GM18526 (cell line): ENCODE measurements around the gene AVL9.

Source experiments
- POLR2A ChIP-seq: IDR thresholded peaks from 3 replicates; pipeline ENCODE4 v1.6.1; 2011; ENCODE audit not compliant: insufficient read length; ENCODE audit errors: extremely low read depth

The AVL9 gene

DNA sequence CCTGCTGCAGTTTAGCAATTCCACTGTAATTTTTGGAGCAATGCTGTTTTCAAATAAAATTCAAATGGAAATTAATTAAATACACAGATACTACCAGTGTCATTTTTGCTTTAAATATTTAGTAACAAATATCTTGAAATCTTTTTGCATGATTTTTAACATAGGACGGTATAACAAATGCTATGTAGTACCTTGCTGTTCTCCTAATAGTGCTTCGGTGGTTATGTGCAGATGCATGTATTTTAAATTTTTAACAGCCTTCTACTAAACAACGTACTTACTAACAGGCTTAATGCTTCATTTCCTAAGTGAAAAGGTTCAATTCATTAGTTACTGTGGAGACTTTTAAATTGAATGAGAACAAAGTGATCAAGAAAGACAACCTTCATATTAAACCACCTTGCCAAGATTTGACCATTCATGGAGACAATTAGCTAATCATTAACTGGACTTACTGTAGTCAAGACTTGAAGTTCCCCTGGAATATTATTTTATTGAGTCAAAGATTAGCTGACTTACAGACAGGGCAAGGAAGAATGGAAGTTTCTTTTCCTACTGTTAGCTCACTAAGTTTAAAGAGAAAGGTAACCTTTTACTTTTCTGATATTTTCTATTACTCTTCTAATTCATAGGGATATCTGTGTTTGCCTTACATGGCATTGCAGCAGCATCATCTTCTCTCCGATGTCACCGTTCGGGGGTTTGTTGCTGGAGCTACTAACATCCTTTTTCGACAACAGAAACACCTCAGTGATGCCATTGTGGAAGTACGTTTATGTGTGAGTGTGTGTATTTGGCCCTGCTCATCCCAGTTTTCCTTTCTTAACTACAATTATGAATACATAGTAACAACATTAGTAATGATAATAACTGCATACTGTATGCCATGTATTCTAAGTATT is 74.3 kb downstream of the AVL9 start:
- no peak for TF ChIP-seq POLR2A

DNA sequence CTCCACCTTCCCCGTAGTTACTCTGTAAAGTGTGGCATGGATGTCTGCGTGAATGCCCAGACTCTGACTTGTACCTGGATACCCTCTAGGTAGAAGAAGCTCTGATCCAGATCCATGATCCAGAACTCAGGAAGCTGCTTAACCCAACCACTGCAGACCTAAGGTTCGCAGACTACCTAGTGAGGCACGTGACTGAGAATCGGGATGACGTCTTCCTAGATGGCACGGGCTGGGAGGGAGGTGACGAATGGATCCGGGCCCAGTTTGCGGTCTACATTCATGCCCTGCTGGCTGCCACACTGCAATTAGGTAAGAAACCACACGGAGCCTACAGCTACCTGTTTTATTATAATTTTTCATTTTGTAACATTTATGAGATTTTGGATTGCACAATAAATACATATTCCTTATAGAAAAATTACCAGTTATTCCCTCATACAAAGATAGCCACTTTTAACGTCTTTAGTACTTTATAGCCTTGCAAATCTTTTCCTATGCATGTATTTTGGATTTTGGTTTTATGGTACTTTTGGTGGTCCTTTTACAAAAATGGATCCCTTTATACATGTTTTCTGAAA is 77.9 kb downstream of the AVL9 start:
- no peak for TF ChIP-seq POLR2A

DNA sequence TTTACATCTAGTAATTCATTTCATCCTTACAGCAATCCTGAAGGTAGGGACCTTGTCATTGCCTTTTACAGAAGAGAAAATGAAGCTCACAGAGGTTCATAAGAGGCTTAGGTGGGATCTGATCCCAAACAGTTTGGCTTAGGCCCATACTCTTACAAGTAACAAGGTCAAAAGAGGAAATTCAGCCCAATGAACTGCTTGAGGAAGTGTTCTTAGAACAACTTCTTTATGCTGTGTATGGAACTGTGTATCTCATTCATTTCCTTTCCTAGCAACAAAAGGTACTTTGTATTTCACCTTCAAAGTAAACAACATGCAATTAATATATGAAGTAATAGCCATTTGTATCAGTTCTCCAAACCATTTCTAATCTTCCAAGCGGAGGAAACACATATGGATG is 79.3 kb downstream of the AVL9 start:
- TF ChIP-seq POLR2A, result no peak

DNA sequence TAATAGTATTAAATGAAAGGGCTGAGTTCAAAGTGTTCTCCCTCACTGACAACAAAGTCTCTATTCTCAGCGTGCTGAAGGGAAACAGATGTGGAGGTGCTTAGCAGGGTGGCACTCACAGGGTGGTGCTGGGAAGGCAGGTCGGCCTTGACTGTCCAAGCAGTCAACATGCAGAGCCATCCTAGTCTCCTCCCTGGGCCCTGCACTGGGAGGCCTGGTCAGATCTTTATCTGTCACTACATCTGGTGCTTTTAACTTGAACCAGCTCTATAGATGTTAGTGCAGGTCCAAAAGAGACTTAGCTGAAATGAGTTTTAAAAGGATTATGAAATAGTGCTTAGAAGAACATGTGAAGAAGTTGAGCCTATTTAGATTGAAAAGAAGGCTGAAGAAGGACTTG is 82.1 kb downstream of the AVL9 start:
- no peak for TF ChIP-seq POLR2A

DNA sequence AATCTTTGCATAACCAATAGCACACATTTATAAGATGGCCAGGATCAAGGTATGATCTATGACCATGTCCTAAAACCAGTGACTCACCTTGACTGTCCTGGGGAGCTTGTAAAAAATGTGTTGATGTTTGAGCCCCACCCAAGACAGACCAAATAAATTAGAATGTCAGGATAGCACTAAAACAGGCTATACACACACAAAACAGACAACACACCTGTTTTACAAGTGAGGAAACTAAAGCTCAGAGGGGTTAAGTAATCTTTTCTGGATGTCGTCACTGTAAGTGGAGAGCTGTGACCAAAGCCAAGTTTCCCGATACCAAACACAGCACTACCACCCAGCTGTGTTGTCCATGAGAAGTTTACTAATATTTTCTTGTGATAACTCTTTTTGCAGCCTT is 84.5 kb downstream of the AVL9 start:
- TF ChIP-seq POLR2A, result no peak

DNA sequence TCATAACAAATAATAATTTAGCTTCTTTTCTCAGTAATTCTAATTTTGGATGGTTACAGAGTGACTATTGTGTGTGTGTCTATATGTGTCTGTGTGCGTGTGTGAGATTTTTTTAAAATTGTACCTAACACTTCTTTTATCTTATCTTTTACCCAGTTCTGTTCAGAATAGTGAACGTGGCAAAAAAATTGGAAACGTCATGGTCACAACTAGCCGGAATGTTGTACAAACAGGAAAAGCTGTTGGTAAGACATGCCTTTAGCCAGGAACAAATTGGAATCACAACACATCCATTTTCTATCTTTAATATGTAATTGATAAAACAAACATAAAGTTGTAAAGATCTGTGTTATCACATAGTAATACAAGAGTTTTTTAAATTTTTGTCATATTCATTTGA is 85.4 kb downstream of the AVL9 start:
- no peak for TF ChIP-seq POLR2A

GRCh38 chr7:32582036-32582435 is 86.7 kb downstream of the AVL9 start:
- TF ChIP-seq POLR2A, result no peak

GRCh38 chr7:32583791-32584190 is 88.5 kb downstream of the AVL9 start:
- no peak for TF ChIP-seq POLR2A

DNA sequence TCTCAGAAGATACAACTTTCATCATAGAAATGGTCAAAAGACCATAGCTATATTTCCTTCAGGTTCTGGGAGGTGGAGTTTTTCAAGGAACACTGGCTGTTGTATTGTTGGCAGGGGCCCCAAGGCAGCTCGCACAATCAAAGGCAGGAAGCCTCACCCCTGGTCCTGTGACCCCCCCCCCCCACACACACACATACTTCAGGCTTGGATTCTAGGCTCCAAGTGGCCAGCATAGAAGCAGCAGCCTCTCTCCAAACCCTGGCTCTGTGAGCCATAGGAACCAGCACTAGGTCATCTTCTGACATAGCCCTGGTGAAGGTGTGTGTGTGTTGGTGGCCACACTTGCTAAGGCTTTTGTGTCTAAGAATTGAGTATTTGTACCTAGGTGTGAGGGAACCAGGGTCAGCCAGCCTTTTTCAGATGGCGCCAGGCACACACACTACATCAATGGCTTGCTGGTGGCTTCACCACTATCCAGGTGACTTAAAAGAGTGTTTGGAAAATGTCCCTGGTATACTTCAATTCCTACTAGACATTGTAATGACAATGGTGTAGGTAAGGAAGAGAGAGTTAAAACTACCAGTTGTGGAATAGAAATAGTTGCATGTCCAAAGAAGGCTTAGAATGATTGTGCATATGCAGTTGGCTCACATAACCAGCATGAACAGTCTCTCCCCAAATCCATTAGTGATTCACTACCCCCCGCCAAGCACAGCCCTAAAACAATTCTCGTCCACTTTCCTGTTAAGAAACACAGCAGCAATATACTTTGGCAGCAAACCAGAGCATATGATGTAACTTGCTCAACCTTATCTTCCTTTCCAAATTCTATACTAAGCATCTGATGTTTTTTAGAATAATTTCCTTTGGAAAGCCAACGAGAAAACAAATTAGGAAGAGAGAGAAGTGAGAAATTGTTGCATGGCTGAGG is 91.3 kb downstream of the AVL9 start:
- TF ChIP-seq POLR2A, result no peak

DNA sequence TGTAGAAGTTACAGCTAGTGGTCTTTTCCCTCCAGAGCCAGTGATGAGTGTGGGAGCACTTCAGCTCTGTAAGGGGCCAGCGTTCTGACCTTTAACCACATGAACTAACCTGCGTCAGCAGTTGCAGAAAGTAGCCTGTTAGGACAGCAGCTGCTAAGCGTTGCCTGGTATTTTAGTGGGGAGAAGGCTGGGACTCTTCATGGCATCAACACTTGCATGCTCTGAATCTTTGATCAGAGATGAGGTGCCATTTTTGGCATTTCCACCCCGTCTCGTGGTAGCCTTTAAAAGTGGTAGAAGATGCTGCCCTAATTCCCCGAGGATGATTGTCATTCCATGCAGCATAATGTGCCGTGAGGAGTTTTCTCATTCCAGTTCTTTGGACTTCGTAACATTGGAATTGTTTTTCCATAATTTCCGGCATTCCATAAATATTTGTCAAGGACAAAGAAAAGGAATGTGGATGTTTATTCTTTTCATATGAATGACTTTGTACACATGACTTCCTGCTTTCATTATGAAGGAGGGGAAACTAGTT is 92.2 kb downstream of the AVL9 start:
- TF ChIP-seq POLR2A, result no peak

DNA sequence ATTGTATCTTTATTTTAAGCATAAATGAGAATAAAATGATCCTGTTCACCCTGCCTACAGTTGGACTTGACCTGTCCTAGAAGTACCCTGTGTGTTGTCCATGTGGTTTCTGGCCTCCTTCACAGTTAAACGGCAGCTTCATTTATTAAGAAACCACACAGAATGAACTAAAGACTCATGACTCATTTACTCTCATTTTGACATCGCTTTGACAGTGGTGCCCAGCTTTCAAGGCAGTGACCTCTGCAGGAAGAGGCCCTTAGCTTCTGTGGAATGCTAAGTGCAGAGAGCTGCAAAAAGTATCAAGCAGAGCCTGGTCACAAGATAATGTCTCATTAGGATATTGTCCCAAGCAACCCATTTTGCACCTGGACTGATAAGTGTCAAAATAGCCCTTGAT is 93.4 kb downstream of the AVL9 start:
- no peak for TF ChIP-seq POLR2A

- TF ChIP-seq POLR2A, result no peak
These were observed 96.6 kb downstream of the AVL9 start for GRCh38 chr7:32591938-32592337.

GRCh38 chr7:32592701-32593100 is 97.4 kb downstream of the AVL9 start:
- no peak for TF ChIP-seq POLR2A

DNA sequence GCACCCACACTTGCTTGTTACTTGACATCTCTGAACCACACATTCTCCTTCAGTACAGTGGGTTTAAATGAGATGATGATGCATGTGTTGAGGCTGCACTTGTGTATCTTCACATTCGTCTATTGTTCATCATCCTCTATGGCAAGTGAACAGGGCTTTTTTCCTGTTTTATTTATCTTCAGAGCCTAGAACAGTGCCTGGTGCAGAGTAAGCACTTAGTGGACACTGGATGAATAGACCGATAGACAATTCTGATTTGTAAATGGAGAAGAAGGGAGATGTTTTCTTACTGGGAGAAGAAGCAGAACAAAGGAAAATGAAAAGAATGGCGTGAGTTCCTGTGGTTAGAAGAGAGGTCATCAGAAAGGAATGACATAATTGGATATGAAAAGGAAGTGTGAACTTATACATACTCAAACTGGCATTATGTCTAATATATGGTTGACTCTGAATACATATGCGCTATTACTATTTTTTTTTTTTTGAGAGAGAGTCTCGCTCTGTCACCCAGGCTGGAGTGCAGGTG is 99.7 kb downstream of the AVL9 start:
- TF ChIP-seq POLR2A, result no peak

DNA sequence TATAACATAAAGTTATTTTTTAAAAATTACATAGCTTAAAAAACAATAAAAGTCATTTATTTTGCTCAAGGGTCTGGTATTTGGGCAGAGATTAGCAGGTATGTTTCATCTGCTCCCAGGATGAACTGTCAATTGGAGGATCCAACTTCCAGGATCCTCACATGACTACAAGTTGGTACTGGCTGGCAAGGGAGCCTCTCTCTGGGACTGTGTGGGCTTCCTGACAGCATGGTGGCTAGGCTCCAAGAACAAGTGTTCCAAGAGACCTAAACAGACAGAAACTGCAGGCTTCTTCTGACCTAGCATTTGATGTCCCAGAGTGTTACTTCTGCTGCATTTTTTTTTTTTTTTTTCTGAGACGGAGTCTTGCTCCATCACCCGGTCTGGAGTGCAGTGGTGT is 107.2 kb downstream of the AVL9 start:
- TF ChIP-seq POLR2A, result no peak
